NCI-H1105 treated with DMSO at 0.1 percent for 48 hours (cell line): Measurements from ENCODE around the gene RUVBL2.
"Not testable (repeated sequence)": the region's sequence is repeated elsewhere in the genome, so short reads cannot be mapped to it uniquely, and the experiment has no call there.

Experiments
- DNase-seq: peaks from one replicate; lab custom pipeline; 2025; lab: John Stamatoyannopoulos, UW

The RUVBL2 gene

GRCh38 chr19:49049834-49050233 is 56.1 kb downstream of the RUVBL2 start:
- DNase-seq: not testable (repeated sequence)

GRCh38 chr19:49050376-49051033 is 56.8 kb downstream of the RUVBL2 start:
- not testable (repeated sequence) for DNase-seq

- DNase-seq: peak; percentile 44
Measured at GRCh38 chr19:49056101-49056901, 62.6 kb downstream of the RUVBL2 start.

DNA sequence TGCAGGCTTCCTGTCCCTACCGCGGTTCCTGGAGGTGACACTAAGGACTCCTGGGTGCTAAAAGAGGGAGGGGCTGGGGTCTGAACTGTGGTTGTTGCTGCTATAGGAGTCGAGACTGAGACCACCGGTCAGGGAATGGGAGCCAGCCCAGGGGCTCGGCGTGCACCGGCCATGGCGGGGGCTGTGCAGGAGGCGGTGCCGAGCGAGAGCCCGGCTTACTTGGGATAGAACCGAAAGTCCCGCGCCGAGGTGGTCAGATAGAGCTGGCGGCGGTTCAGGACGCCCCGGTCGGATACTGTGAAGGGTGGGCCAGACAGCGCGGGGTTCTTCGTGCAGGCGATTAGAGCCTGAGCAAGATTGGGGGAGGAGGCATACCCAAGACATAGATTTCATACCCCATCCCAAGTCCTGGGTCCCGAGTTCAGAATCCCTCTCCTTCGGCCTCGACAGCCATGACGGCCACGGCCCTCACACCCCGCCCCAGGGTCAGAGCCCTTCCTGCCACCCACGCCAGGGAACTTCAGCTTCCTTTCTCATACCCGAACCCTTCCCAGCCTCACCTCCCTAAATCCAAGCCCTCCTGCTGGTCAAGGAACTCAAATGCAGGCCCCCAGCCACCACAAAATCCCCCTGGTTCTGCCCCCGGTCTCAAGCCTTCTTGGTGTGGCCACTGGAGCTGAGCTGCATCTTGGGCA is 63.4 kb downstream of the RUVBL2 start:
- DNase-seq: not testable (repeated sequence)

- peak; percentile 37 for DNase-seq
Measured at GRCh38 chr19:49057636-49058234, 64.0 kb downstream of the RUVBL2 start, which contains the start of gene CGB7. Gene CGB7 (minus strand): TSS chr19:49057749. CDS start chr19:49055375, 2,374 bp downstream.

- no peak for DNase-seq
Measured at GRCh38 chr19:49058562-49058961, 64.9 kb downstream of the RUVBL2 start.

GRCh38 chr19:49059053-49059452 is 65.4 kb downstream of the RUVBL2 start:
- DNase-seq: no peak

DNA sequence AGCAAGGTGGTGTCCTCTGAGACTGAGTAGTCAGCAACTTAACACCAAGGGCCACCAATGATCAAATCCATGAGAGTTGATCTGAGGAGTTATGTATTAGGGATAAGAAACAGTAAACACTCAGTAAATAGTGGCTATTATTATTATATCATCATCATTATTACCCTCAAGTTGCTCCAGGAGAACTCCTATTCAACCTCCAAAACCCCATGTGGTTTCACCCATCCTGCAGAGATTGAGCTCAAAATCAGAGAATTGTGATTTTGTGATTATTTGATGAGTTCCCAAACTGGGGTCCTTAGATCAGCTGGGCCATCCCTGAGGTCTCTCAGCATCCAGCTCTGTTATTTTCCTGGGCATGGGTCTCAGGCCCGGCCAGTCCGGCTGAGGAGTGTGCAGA is 67.3 kb downstream of the RUVBL2 start:
- no peak for DNase-seq

DNA sequence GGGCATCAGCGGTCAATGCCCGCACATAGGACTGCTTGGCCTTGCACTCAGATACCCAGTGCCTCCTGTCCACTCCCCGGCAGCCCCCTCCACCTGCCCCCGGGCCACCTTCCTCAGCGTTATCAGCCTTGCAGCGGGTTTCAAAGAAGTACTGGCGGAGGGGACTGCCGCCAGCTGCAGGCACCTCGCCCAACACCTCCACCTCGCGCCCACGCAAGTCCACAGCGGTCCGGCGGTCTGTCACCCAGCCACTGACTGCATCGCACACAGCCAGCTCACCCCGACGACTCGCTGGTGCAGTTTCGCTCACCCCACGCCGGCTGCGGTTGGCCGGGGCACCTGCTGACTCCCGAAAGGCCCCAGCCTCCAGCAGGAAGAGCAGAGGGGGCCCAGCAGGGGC is 67.8 kb downstream of the RUVBL2 start:
- DNase-seq: no peak

GRCh38 chr19:49064029-49064629 is 70.4 kb downstream of the RUVBL2 start:
- no peak for DNase-seq

DNA sequence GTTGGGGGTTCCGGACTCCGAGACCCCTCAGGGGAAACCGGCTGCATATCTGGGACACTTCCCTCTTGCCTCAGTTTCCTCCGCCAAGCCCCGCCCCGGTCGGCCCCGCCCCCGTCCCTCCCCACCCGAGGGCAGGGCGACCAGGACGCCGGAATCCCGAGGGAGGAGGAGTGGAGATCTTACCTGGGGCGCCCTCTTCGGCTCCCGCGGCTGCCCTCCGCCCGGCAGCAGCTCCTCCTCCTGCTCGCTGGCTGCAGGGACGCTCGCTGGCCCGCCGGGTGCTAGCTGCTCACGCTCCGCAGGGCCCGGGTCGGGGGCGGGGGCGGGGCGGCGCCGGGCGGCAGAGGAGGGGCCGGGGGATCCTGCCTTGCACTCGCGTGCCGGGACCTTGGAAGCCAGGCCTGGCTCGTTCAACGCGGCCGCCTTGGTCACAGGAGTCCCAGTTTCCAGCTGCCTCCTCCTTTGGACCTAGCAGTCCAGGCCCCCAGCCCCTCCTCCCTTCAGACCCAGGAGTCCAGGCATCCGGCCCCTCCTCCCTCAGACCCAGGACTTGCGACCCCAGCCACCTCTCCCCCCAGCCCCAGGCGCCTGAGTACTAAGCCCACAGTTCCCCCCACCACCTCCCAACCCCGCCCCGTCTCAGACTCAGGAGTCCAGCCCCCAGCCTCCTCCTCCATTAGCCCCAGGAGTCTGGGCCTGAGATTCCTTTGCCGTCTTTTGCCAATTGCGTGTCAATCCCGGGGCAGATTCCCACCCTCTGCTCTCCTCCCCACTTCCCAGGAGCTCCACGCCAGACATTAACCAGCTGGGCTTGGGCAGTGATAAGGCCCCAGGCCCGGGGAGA is 71.3 kb downstream of the RUVBL2 start, which contains the start of gene NTF4:
TSS of gene NTF4 (minus strand) at position 51 of the 844 bp plus-strand sequence. CDS start 2,821 bp downstream, outside the sequence.
- DNase-seq: no peak
